Measurements from ENCODE around the gene CHD1.

GRCh38 chr5:98961665-98962344, 33.0 kb upstream of the CHD1 start:
- TF ChIP-seq CTCF (IDR thresholded peaks at IDR 0.05) (no peak), POLR2A (IDR thresholded peaks at IDR 0.05) (no peak)

Measured in uterus (tissue), 2 donors.